GM12878 (cell line): ENCODE results near the gene KCNMB3. TPM values are rescaled to one million over a fixed set of nuclear protein-coding genes. Genes with fewer than 3 reads are reported as not detected.

Source experiments
- ATAC-seq: fragments of 200-7000 bp; cut with Tn5 transposase; 3 replicates; pipeline ENCODE4 v1.9.1; 2020; ENCODE audit warnings: mild to moderate bottlenecking, moderate library complexity
- BruUV-seq: library from RNA; stranded (reverse); fragments of 400-500 nt; replicated peaks from 2 replicates; lab custom pipeline; 2021; lab: Mats Ljungman, UMichigan
- CTCF ChIA-PET: fragments of 300-600 bp; sonication (Branson Sonifier 250); formaldehyde crosslinking; extraction: SDS; loops from one replicate; lab custom pipeline; 2021; ENCODE audit warnings: inconsistent platforms; lab: Yijun Ruan, JAX
- POLR2A ChIA-PET: fragments of 350-600 bp; formaldehyde crosslinking; extraction: SDS; loops from one replicate; lab custom pipeline; 2021; ENCODE audit warnings: inconsistent platforms; lab: Charles Lee
- RAD21 ChIA-PET: fragments of 300-600 bp; sonication (Branson Sonifier 250); formaldehyde crosslinking; loops from one replicate; lab custom pipeline; 2023; ENCODE audit warnings: antibody characterized with exemption; ENCODE audit not compliant: unreplicated experiment; lab: Charles Lee
- SMC1A ChIA-PET: fragments of 300-600 bp; sonication (Branson Sonifier 250); formaldehyde crosslinking; loops from one replicate; lab custom pipeline; 2023; ENCODE audit not compliant: unreplicated experiment, uncharacterized antibody; lab: Charles Lee
- DNase-seq: peaks from one replicate; pipeline ENCODE4 v3.0.0-alpha.2; 2011; ENCODE audit warnings: low read depth, low spot score
- FAIRE-seq: peaks from 3 replicates; lab custom pipeline; 2011; peaks lifted over from hg19 to GRCh38; lab: Jason Lieb, UNC
- H2AFZ ChIP-seq: 2 replicates; pipeline ENCODE4 v1.6.0; 2011; ENCODE audit warnings: low read depth, low read length, control low read depth; ENCODE audit not compliant: control insufficient read depth
- H3K27ac ChIP-seq: 2 replicates; pipeline ENCODE4 v1.5.1; 2011; ENCODE audit warnings: control low read depth; ENCODE audit not compliant: control insufficient read depth, insufficient read depth
- H3K27me3 ChIP-seq, 2 experiments: replicated peaks in 1 of 2; 2 replicates each; pipeline versions ENCODE4 v1.6.0 to v1.6.1; 2011; ENCODE audit warnings: low read length in 1 of 2; ENCODE audit not compliant: control insufficient read depth in 2 of 2, insufficient read depth in 2 of 2
- H3K36me3 ChIP-seq, 2 experiments: 2 replicates each; pipeline ENCODE4 v1.5.1; 2011; ENCODE audit warnings: low read length in 1 of 2; ENCODE audit not compliant: control insufficient read depth in 2 of 2, insufficient read depth in 2 of 2
- H3K4me1 ChIP-seq: 2 replicates; pipeline ENCODE4 v1.6.1; 2011; ENCODE audit warnings: mild to moderate bottlenecking, low read length, moderate library complexity, mixed read lengths; ENCODE audit not compliant: control insufficient read depth, insufficient read depth
- H3K4me2 ChIP-seq: 2 replicates; pipeline ENCODE4 v1.6.0; 2011; ENCODE audit warnings: control low read depth; ENCODE audit not compliant: control insufficient read depth, insufficient read depth
- H3K4me3 ChIP-seq: fragments of 200-600 bp; sonication (generic); 2 replicates; pipeline ENCODE4 v1.5.1; 2016
- H3K79me2 ChIP-seq: 2 replicates; pipeline ENCODE4 v1.6.0; 2011; ENCODE audit warnings: low read length; ENCODE audit not compliant: control insufficient read depth, insufficient read depth
- H3K9ac ChIP-seq: 2 replicates; pipeline ENCODE4 v1.8.0; 2011; ENCODE audit warnings: low read length, control low read depth, mixed read lengths; ENCODE audit not compliant: control insufficient read depth, insufficient read depth
- H3K9me3 ChIP-seq: replicated peaks from 3 replicates; pipeline ENCODE4 v1.5.1; 2011; ENCODE audit warnings: mild to moderate bottlenecking, low read length; ENCODE audit not compliant: control insufficient read depth, insufficient read depth
- H4K20me1 ChIP-seq: 2 replicates; pipeline ENCODE4 v1.6.0; 2011; ENCODE audit not compliant: control insufficient read depth, insufficient read depth
- ETV6 ChIP-seq, 2 experiments: fragments of 450-650 bp in 1 of 2; IDR thresholded peaks in 1 of 2; conservative IDR thresholded peaks in 1 of 2; 2 replicates each; pipeline ENCODE4 v1.6.1; 2014; ENCODE audit warnings: antibody characterized with exemption in 1 of 2, borderline replicate concordance in 1 of 2, low read depth in 1 of 2, mild to moderate bottlenecking in 1 of 2, moderate library complexity in 1 of 2
- JUNB ChIP-seq: IDR thresholded peaks from 2 replicates; pipeline ENCODE4 v1.6.1; 2016; ENCODE audit warnings: antibody characterized with exemption, mild to moderate bottlenecking
- MTA2 ChIP-seq: fragments of 450-650 bp; IDR thresholded peaks from 2 replicates; pipeline ENCODE4 v1.6.1; 2016; ENCODE audit warnings: low read depth, mild to moderate bottlenecking, moderate library complexity
- NR2F1 ChIP-seq: fragments of 450-650 bp; conservative IDR thresholded peaks from 2 replicates; pipeline ENCODE4 v1.6.1; 2017; ENCODE audit warnings: mild to moderate bottlenecking
- RAD21 ChIP-seq: IDR thresholded peaks from 2 replicates; pipeline ENCODE4 v1.6.1; 2011; ENCODE audit warnings: mild to moderate bottlenecking, low read depth, low read length, moderate library complexity; ENCODE audit not compliant: insufficient read depth
- SIN3A ChIP-seq: IDR thresholded peaks from 2 replicates; pipeline ENCODE4 v1.6.1; 2012; ENCODE audit warnings: low read depth, low read length, improper control_type of control experiment
- ZBTB40 ChIP-seq: fragments of 450-650 bp; IDR thresholded peaks from 2 replicates; pipeline ENCODE4 v1.6.1; 2016; ENCODE audit warnings: mild to moderate bottlenecking, moderate library complexity, borderline replicate concordance
- WGBS: methylation state at CpG from one replicate; pipeline ENCODE4 v1.1.6; 2016; ENCODE audit warnings: low lambda C conversion rate; ENCODE audit not compliant: insufficient replicate concordance, insufficient coverage; ENCODE audit errors: missing lambda C conversion rate; 5-methylcytosine and 5-hydroxymethylcytosine counted together
- in situ Hi-C: fragments of 300-500 bp; cut with MboI; formaldehyde crosslinking; loops from 9 replicates; pipeline ENCODE4 v1.14.3; 2018; ENCODE audit warnings: mixed read lengths
- intact Hi-C: fragments of 100-400 bp; cut with micrococcal nuclease; formaldehyde crosslinking; loops from one replicate; pipeline ENCODE4 v1.14.2; 2022; ENCODE audit not compliant: unreplicated experiment
- polyA plus RNA-seq, 11 experiments: library from polyadenylated mRNA; depleted of rRNA in 4 of 11; unstranded in 6 of 11; stranded (reverse) in 5 of 11; fragments of >200 nt; fragmentation: Nextera tagmentation in 4 of 11; fragmentation: Illumina TruSeq in 1 of 11; extraction: Ambion mirVana in 4 of 11; extraction: Trizol in 1 of 11; gene quantifications; 1 replicate in 1 of 11; 2 replicates in 10 of 11; pipeline versions ENCODE4 v1.2.1 to v1.2.3, GENCODE V29; 2011 to 2016; ENCODE audit warnings: inconsistent platforms in 2 of 11, missing spikeins in 2 of 11, low read depth in 1 of 11
- total RNA-seq, 4 experiments: library from RNA; depleted of rRNA in 3 of 4; stranded (reverse); fragments of >200 nt in 3 of 4; fragmentation: Illumina TruSeq in 1 of 4; extraction: Trizol in 1 of 4; gene quantifications; 2 replicates each; pipeline versions ENCODE4 v1.2.1 to v1.2.3, GENCODE V29; 2013 to 2021
- TF ChIP-seq, protein P1 (sequence below): IDR thresholded peaks from 2 replicates; pipeline ENCODE4 v1.6.1; 2012; ENCODE audit warnings: low read depth, low read length, improper control_type of control experiment
- TF ChIP-seq, protein P2 (sequence below): fragments of 450-650 bp; IDR thresholded peaks from 2 replicates; pipeline ENCODE4 v1.6.1; 2016; ENCODE audit warnings: mild to moderate bottlenecking

The KCNMB3 gene
- total and polyA plus RNA-seq, 10 of the 15 experiments (the other 5 are each of a cell fraction or from before 2014, with no cell fraction given): 0.20 to 4.6 (median 2.2) TPM

DNA sequence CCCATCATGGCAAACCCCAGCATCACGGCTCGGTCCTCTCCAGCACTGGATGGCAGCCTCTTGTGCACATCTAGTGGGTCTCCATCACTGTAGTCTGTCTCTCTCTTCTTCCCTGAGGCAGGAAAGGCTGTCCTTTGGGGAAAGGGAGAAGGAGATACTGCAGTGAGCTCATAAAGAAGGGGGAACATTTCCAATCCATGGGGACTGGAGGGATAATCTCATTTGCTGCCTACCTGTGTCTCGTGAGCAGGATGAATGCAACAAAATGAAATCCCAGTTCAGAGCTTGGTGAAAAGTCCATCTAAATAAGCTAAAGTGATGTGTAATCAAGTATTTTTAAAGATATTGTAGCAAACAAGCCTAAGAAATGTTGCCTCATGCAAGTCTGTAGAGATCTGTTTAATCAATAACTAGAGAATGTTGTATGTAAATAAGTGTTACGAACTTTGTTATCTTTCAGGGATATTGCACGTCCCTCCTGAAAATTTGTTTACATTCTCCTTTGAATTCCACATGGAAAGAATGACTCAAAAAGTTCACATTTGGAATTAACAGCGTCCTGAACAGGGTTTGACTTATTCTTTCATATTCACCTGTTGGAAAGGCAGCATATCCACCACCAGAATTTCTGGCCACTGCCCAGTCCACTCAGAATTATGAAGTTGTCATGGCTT lies at the start of gene KCNMB3 (continued):
- TF ChIP-seq, protein P1, sequence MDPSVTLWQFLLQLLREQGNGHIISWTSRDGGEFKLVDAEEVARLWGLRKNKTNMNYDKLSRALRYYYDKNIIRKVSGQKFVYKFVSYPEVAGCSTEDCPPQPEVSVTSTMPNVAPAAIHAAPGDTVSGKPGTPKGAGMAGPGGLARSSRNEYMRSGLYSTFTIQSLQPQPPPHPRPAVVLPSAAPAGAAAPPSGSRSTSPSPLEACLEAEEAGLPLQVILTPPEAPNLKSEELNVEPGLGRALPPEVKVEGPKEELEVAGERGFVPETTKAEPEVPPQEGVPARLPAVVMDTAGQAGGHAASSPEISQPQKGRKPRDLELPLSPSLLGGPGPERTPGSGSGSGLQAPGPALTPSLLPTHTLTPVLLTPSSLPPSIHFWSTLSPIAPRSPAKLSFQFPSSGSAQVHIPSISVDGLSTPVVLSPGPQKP: no peak
- TF ChIP-seq ZBTB40 (no peak), ETV6 (conservative IDR thresholded peaks at IDR 0.05 in 1 of 2, IDR thresholded peaks at IDR 0.05 in 1 of 2; ENCODE audit: borderline replicate concordance in 1 of 2, low read depth in 1 of 2) (no peak), NR2F1 (no peak)

- in situ Hi-C loops: no loop called here
- ChIA-PET SMC1A (no interaction called here), RAD21 (no interaction called here), CTCF (no interaction called here), POLR2A (interaction anchor here (0.6 kb wide), 1 partner anchor 18 kb away, joined by 3 read pairs; no protein-coding TSS in a partner anchor)
- BruUV-seq: no TSS peak
- H3K9ac ChIP-seq: no peak overlapping the region
- H3K4me3 ChIP-seq: no peak overlapping the region
- FAIRE-seq (no peak), DNase-seq (no peak), ATAC-seq (peak; percentile 77)
- peak overlapping the region; percentile 33; the same call in 1 of the 2 replicates for H2AFZ ChIP-seq
- no peaks in the 10 kb centered on the region for H3K27me3 ChIP-seq
- TF ChIP-seq JUNB (peak; percentile 46; the same call in 1 of the 2 replicates), MTA2 (peak; percentile 44; the same call in 1 of the 2 replicates), RAD21 (no peak), SIN3A (no peak)
- TF ChIP-seq, protein P2, sequence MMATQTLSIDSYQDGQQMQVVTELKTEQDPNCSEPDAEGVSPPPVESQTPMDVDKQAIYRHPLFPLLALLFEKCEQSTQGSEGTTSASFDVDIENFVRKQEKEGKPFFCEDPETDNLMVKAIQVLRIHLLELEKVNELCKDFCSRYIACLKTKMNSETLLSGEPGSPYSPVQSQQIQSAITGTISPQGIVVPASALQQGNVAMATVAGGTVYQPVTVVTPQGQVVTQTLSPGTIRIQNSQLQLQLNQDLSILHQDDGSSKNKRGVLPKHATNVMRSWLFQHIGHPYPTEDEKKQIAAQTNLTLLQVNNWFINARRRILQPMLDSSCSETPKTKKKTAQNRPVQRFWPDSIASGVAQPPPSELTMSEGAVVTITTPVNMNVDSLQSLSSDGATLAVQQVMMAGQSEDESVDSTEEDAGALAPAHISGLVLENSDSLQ: 0 out of 2 replicates have a peak, but pooled peaks have one; percentile 9
- no peak overlapping the region; the same call in 1 of the 2 replicates for H3K4me2 ChIP-seq
- intact Hi-C loops: no loop called here
- no peaks in the 10 kb centered on the region for H4K20me1 ChIP-seq
- H3K4me1 ChIP-seq: no peaks in the 10 kb centered on the region
- no peaks in the 10 kb centered on the region for H3K79me2 ChIP-seq
- H3K36me3 ChIP-seq: no peaks in the 10 kb centered on the region
- WGBS: 1% methylated on average over 5 of the region's 5 CpGs
- no peak overlapping the region for H3K27ac ChIP-seq
- no peaks in the 10 kb centered on the region for H3K9me3 ChIP-seq
These were observed 49.2 kb upstream of the KCNMB3 start for GRCh38 chr3:179299999-179300613.
